KMS-11 (cell line): ENCODE data around the gene ZRANB1.

ENCODE experiments used
- H2AFZ ChIP-seq: fragments of 200-600 bp; sonication (generic); 2 replicates; pipeline ENCODE4 v1.6.1; 2016; ENCODE audit warnings: antibody characterized with exemption, mixed run types, low read depth
- H3K27ac ChIP-seq: fragments of 200-600 bp; sonication (generic); 2 replicates; pipeline ENCODE4 v1.6.1; 2016; ENCODE audit warnings: mild to moderate bottlenecking, mixed run types
- H3K27me3 ChIP-seq: fragments of 200-600 bp; sonication (generic); 2 replicates; pipeline ENCODE4 v1.6.1; 2017; ENCODE audit warnings: mild to moderate bottlenecking, low read depth, mixed run types, moderate library complexity; ENCODE audit not compliant: insufficient read depth
- H3K36me3 ChIP-seq: fragments of 200-600 bp; sonication (generic); 2 replicates; pipeline ENCODE4 v1.6.1; 2017; ENCODE audit warnings: mild to moderate bottlenecking, mixed run types; ENCODE audit not compliant: insufficient read depth
- H3K4me1 ChIP-seq: fragments of 200-600 bp; sonication (generic); 2 replicates; pipeline ENCODE4 v1.6.1; 2016; ENCODE audit warnings: mild to moderate bottlenecking, low read depth, mixed run types; ENCODE audit not compliant: poor library complexity, severe bottlenecking
- H3K4me2 ChIP-seq: fragments of 200-600 bp; sonication (generic); 2 replicates; pipeline ENCODE4 v1.7.0; 2016; ENCODE audit warnings: mild to moderate bottlenecking, mixed run types
- H3K4me3 ChIP-seq: fragments of 200-600 bp; sonication (generic); IDR thresholded peaks from 2 replicates; pipeline ENCODE4 v1.6.1; 2017; ENCODE audit warnings: low read depth, low read length, mixed read lengths; ENCODE audit not compliant: insufficient read depth
- H3K79me2 ChIP-seq: fragments of 200-600 bp; sonication (generic); 2 replicates; pipeline ENCODE4 v1.6.1; 2016; ENCODE audit warnings: low read depth, mixed run types; ENCODE audit not compliant: insufficient read depth
- H3K9ac ChIP-seq: fragments of 200-600 bp; sonication (generic); 2 replicates; pipeline ENCODE4 v1.6.1; 2016; ENCODE audit warnings: mild to moderate bottlenecking, mixed run types
- H4K20me1 ChIP-seq: fragments of 200-600 bp; sonication (generic); 2 replicates; pipeline ENCODE4 v1.6.1; 2016; ENCODE audit warnings: mild to moderate bottlenecking, mixed run types; ENCODE audit not compliant: insufficient read depth
- CTCF ChIP-seq: fragments of 200-600 bp; sonication (generic); conservative IDR thresholded peaks from 2 replicates; pipeline ENCODE4 v1.6.1; 2017; ENCODE audit warnings: low read depth, mild to moderate bottlenecking, antibody characterized with exemption, low read length, moderate library complexity, mixed read lengths

The ZRANB1 gene

GRCh38 chr10:125026974-125027735, 85.2 kb downstream of the ZRANB1 start:
- no peak for TF ChIP-seq CTCF
- H3K9ac ChIP-seq = no peak overlapping the region
- H3K27me3 ChIP-seq = no peaks in the 10 kb centered on the region
- no peaks in the 10 kb centered on the region for H3K79me2 ChIP-seq
- H3K4me2 ChIP-seq = no peak overlapping the region
- H2AFZ ChIP-seq = no peak overlapping the region
- H3K4me1 ChIP-seq = no peaks in the 10 kb centered on the region
- H4K20me1 ChIP-seq = no peaks in the 10 kb centered on the region
- H3K36me3 ChIP-seq = no peaks in the 10 kb centered on the region
- no peak overlapping the region for H3K4me3 ChIP-seq
- H3K27ac ChIP-seq = no peak overlapping the region

- Histone ChIP-seq H3K4me2 (no peak overlapping the region), H4K20me1 (no peaks in the 10 kb centered on the region), H3K79me2 (no peaks in the 10 kb centered on the region), H3K4me1 (no peaks in the 10 kb centered on the region), H3K4me3 (no peak overlapping the region), H3K27ac (no peak overlapping the region), H2AFZ (no peak overlapping the region), H3K36me3 (no peaks in the 10 kb centered on the region), H3K9ac (no peak overlapping the region), H3K27me3 (no peaks in the 10 kb centered on the region)
- TF ChIP-seq CTCF = no peak
These were observed 86.2 kb downstream of the ZRANB1 start for GRCh38 chr10:125027871-125028869.

GRCh38 chr10:125029584-125030242, 87.8 kb downstream of the ZRANB1 start:
- TF ChIP-seq CTCF = no peak
- Histone ChIP-seq H3K27me3 (no peaks in the 10 kb centered on the region), H3K4me1 (no peaks in the 10 kb centered on the region), H3K4me2 (no peak overlapping the region), H3K79me2 (no peaks in the 10 kb centered on the region), H2AFZ (no peak overlapping the region), H3K4me3 (no peak overlapping the region), H3K36me3 (no peaks in the 10 kb centered on the region), H4K20me1 (no peaks in the 10 kb centered on the region), H3K9ac (no peak overlapping the region), H3K27ac (no peak overlapping the region)

- Histone ChIP-seq H3K79me2 (no peaks in the 10 kb centered on the region), H3K27ac (no peak overlapping the region), H3K27me3 (no peaks in the 10 kb centered on the region), H3K36me3 (no peaks in the 10 kb centered on the region), H3K4me1 (no peaks in the 10 kb centered on the region), H4K20me1 (no peaks in the 10 kb centered on the region), H2AFZ (no peak overlapping the region), H3K4me3 (no peak overlapping the region), H3K9ac (no peak overlapping the region), H3K4me2 (no peak overlapping the region)
- no peak for TF ChIP-seq CTCF
These were observed 88.8 kb downstream of the ZRANB1 start for GRCh38 chr10:125030567-125031197.
